H1 (cell line): Measurements from ENCODE around the gene MACROD2. TPM values are rescaled to one million over a fixed set of nuclear protein-coding genes. Genes with fewer than 3 reads are reported as not detected.

ENCODE experiments used
- CTCF ChIA-PET: fragments of 300-600 bp; sonication (Branson Sonifier 250); formaldehyde crosslinking; loops from one replicate; lab custom pipeline; 2021; ENCODE audit not compliant: partially characterized antibody; lab: Charles Lee
- POLR2A ChIA-PET: fragments of 300-600 bp; sonication (Branson Sonifier 250); formaldehyde crosslinking; loops from one replicate; lab custom pipeline; 2021; ENCODE audit warnings: inconsistent platforms; ENCODE audit not compliant: partially characterized antibody; lab: Charles Lee
- DNase-seq, 2 experiments: peaks; one replicate each; pipeline versions ENCODE4 v3.0.0 to v3.0.0-alpha.2; 2010 to 2022; ENCODE audit warnings: low spot score in 2 of 2, low read depth in 1 of 2, mixed read lengths in 1 of 2
- FAIRE-seq: peaks from 2 replicates; lab custom pipeline; 2011; peaks lifted over from hg19 to GRCh38; lab: Jason Lieb, UNC
- H2AFZ ChIP-seq: 2 replicates; pipeline ENCODE4 v1.8.1; 2012; ENCODE audit warnings: low read length, inconsistent platforms
- H2AK5ac ChIP-seq: 2 replicates; pipeline ENCODE4 v1.6.1; 2013; ENCODE audit warnings: low read depth, low read length
- H2BK120ac ChIP-seq: replicated peaks from 2 replicates; pipeline ENCODE3; 2013; ENCODE audit warnings: low read depth, low read length, inconsistent platforms
- H2BK12ac ChIP-seq: 2 replicates; pipeline ENCODE4 v1.6.1; 2013; ENCODE audit warnings: low read depth, low read length
- H2BK15ac ChIP-seq: 2 replicates; pipeline ENCODE4 v1.6.1; 2013; ENCODE audit warnings: low read length
- H2BK20ac ChIP-seq: 2 replicates; pipeline ENCODE4 v1.6.1; 2013; ENCODE audit warnings: low read length
- H2BK5ac ChIP-seq: 2 replicates; pipeline ENCODE4 v1.6.1; 2013; ENCODE audit warnings: low read depth, low read length
- H3K14ac ChIP-seq: 2 replicates; pipeline ENCODE4 v1.6.1; 2013; ENCODE audit warnings: inconsistent platforms; ENCODE audit not compliant: insufficient read length
- H3K18ac ChIP-seq: 2 replicates; pipeline ENCODE4 v1.6.1; 2013; ENCODE audit warnings: low read length; ENCODE audit errors: extremely low read depth
- H3K23ac ChIP-seq: 2 replicates; pipeline ENCODE4 v1.6.1; 2013; ENCODE audit warnings: inconsistent platforms; ENCODE audit not compliant: insufficient read length
- H3K23me2 ChIP-seq: 2 replicates; pipeline ENCODE4 v1.6.1; 2013; ENCODE audit warnings: low read depth, low read length
- H3K27ac ChIP-seq: 2 replicates; pipeline ENCODE4 v1.6.1; 2011; ENCODE audit warnings: low read depth, low read length, inconsistent platforms
- H3K27me3 ChIP-seq, 4 experiments: replicated peaks in 1 of 4; 1 replicate in 1 of 4; 2 replicates in 3 of 4; pipeline versions ENCODE4 v1.6.1 to v1.8.1; 2011 to 2013; ENCODE audit warnings: low read length in 3 of 4, mild to moderate bottlenecking in 3 of 4, inconsistent platforms in 2 of 4, mixed read lengths in 2 of 4, moderate library complexity in 1 of 4; ENCODE audit not compliant: control insufficient read depth in 3 of 4, insufficient read depth in 3 of 4; ENCODE audit errors: extremely low read depth in 1 of 4
- H3K36me3 ChIP-seq, 4 experiments: 2 replicates each; pipeline versions ENCODE4 v1.6.1 to v1.8.1; 2011 to 2013; ENCODE audit warnings: mild to moderate bottlenecking in 4 of 4, low read length in 3 of 4, moderate library complexity in 2 of 4, control low read depth in 1 of 4, inconsistent platforms in 1 of 4; ENCODE audit not compliant: insufficient read depth in 4 of 4, control insufficient read depth in 2 of 4
- H3K4ac ChIP-seq: replicated peaks from 2 replicates; pipeline ENCODE3; 2013; ENCODE audit warnings: low read length, low read depth, mixed read lengths, inconsistent platforms; ENCODE audit not compliant: insufficient read length
- H3K4me1 ChIP-seq, 4 experiments: replicated peaks in 1 of 4; 1 replicate in 1 of 4; 2 replicates in 3 of 4; pipeline versions ENCODE4 v1.6.1 to v1.8.1; 2011 to 2013; ENCODE audit warnings: low read length in 3 of 4, inconsistent platforms in 2 of 4, mixed read lengths in 1 of 4; ENCODE audit not compliant: insufficient read depth in 4 of 4, control insufficient read depth in 3 of 4
- H3K4me2 ChIP-seq, 2 experiments: 2 replicates each; pipeline versions ENCODE4 v1.6.1 to v1.8.1; 2011 to 2013; ENCODE audit warnings: low read depth in 2 of 2, low read length in 2 of 2, control low read depth in 1 of 2, inconsistent platforms in 1 of 2, mild to moderate bottlenecking in 1 of 2; ENCODE audit not compliant: insufficient read depth in 1 of 2
- H3K4me3 ChIP-seq, 4 experiments: fragments of 200-600, 300-600 bp in 1 of 4; sonication (generic), shearing (Covaris generic), sonication (Bioruptor Twin) in 1 of 4; 2 replicates each; pipeline versions ENCODE4 v1.5.1 to v1.8.1; 2011 to 2016; ENCODE audit warnings: low read length in 4 of 4, low read depth in 3 of 4, control low read depth in 2 of 4, inconsistent platforms in 2 of 4, mild to moderate bottlenecking in 2 of 4, mixed read lengths in 1 of 4, moderate library complexity in 1 of 4; ENCODE audit not compliant: insufficient read depth in 2 of 4; ENCODE audit errors: extremely low read depth in 1 of 4
- H3K56ac ChIP-seq: replicated peaks from 2 replicates; pipeline ENCODE3; 2013; ENCODE audit warnings: low read depth, mild to moderate bottlenecking, mixed read lengths, low read length, inconsistent platforms; ENCODE audit not compliant: insufficient read length
- H3K79me1 ChIP-seq: 2 replicates; pipeline ENCODE4 v1.6.1; 2013; ENCODE audit warnings: low read depth, low read length, control low read depth
- H3K79me2 ChIP-seq, 2 experiments: 2 replicates each; pipeline versions ENCODE4 v1.6.1 to v1.8.1; 2012 to 2013; ENCODE audit warnings: low read length in 2 of 2, mild to moderate bottlenecking in 2 of 2, inconsistent platforms in 1 of 2; ENCODE audit not compliant: insufficient read depth in 2 of 2, control insufficient read depth in 1 of 2
- H3K9ac ChIP-seq, 4 experiments: replicated peaks in 1 of 4; 1 replicate in 1 of 4; 2 replicates in 3 of 4; pipeline versions ENCODE4 v1.6.1 to v1.8.1; 2011 to 2013; ENCODE audit warnings: low read depth in 3 of 4, low read length in 3 of 4, control low read depth in 2 of 4, mild to moderate bottlenecking in 2 of 4, moderate library complexity in 2 of 4, inconsistent platforms in 1 of 4; ENCODE audit errors: extremely low read depth in 1 of 4
- H3K9me3 ChIP-seq, 2 experiments: 2 replicates each; pipeline versions ENCODE4 v1.6.1 to v1.8.1; 2012 to 2013; ENCODE audit warnings: mild to moderate bottlenecking in 2 of 2, moderate library complexity in 2 of 2, control low read depth in 1 of 2, inconsistent platforms in 1 of 2, low read depth in 1 of 2, low read length in 1 of 2, mixed read lengths in 1 of 2; ENCODE audit not compliant: insufficient read depth in 2 of 2
- H4K20me1 ChIP-seq, 2 experiments: replicated peaks in 1 of 2; 2 replicates each; pipeline versions ENCODE3 to v1.8.1; 2011 to 2013; ENCODE audit warnings: inconsistent platforms in 2 of 2, low read length in 2 of 2, mild to moderate bottlenecking in 1 of 2; ENCODE audit not compliant: insufficient read depth in 2 of 2, control insufficient read depth in 1 of 2
- H4K5ac ChIP-seq: 2 replicates; pipeline ENCODE4 v1.6.1; 2013; ENCODE audit warnings: low read length, low read depth, mixed read lengths, inconsistent platforms; ENCODE audit not compliant: insufficient read length
- H4K8ac ChIP-seq: 2 replicates; pipeline ENCODE4 v1.8.0; 2013; ENCODE audit warnings: mild to moderate bottlenecking, moderate library complexity, low read length, inconsistent platforms; ENCODE audit not compliant: insufficient read depth; ENCODE audit errors: extremely low read depth
- H4K91ac ChIP-seq: replicated peaks from 2 replicates; pipeline ENCODE3; 2013; ENCODE audit warnings: low read length, mixed read lengths, inconsistent platforms; ENCODE audit not compliant: insufficient read length
- BCL11A ChIP-seq, 2 experiments: IDR thresholded peaks; one replicate each; pipeline ENCODE4 v1.6.1; 2011; ENCODE audit warnings: low read depth in 2 of 2, low read length in 2 of 2, mild to moderate bottlenecking in 2 of 2
- CEBPB ChIP-seq: IDR thresholded peaks from 2 replicates; pipeline ENCODE4 v1.6.1; 2012; ENCODE audit warnings: low read depth, low read length
- CTBP2 ChIP-seq: IDR thresholded peaks from 2 replicates; pipeline ENCODE4 v1.7.0; 2011; ENCODE audit warnings: borderline replicate concordance, mild to moderate bottlenecking, moderate library complexity, mixed read lengths, low read length; ENCODE audit not compliant: insufficient read depth, insufficient read length
- EP300 ChIP-seq, 2 experiments: IDR thresholded peaks; 1 replicate in 1 of 2; 2 replicates in 1 of 2; pipeline ENCODE4 v1.6.1; 2011 to 2012; ENCODE audit warnings: low read depth in 2 of 2, low read length in 2 of 2, mild to moderate bottlenecking in 2 of 2, borderline replicate concordance in 1 of 2, inconsistent platforms in 1 of 2, moderate library complexity in 1 of 2
- GABPA ChIP-seq: IDR thresholded peaks from 2 replicates; pipeline ENCODE4 v1.6.1; 2011; ENCODE audit warnings: mild to moderate bottlenecking, low read length, moderate library complexity, borderline replicate concordance; ENCODE audit not compliant: insufficient read depth
- HDAC2 ChIP-seq, 2 experiments: fragments of 300-600 bp in 1 of 2; sonication (generic) in 1 of 2; IDR thresholded peaks; 2 replicates each; pipeline ENCODE4 v1.6.1; 2011 to 2012; ENCODE audit warnings: low read depth in 2 of 2, low read length in 2 of 2, mild to moderate bottlenecking in 2 of 2, moderate library complexity in 2 of 2, borderline replicate concordance in 1 of 2, inconsistent platforms in 1 of 2
- KDM5A ChIP-seq: fragments of 200-600 bp; IDR thresholded peaks from 2 replicates; pipeline ENCODE4 v1.7.1; 2012; ENCODE audit warnings: mild to moderate bottlenecking, low read length, inconsistent platforms, mixed read lengths
- PHF8 ChIP-seq: fragments of 200-600 bp; sonication (generic); conservative IDR thresholded peaks from 2 replicates; pipeline ENCODE4 v1.7.1; 2012; ENCODE audit warnings: low read depth, mild to moderate bottlenecking, inconsistent platforms, low read length, moderate library complexity
- SIX5 ChIP-seq: IDR thresholded peaks from 2 replicates; pipeline ENCODE4 v1.6.1; 2011; ENCODE audit warnings: mild to moderate bottlenecking, low read depth, low read length
- SP4 ChIP-seq: IDR thresholded peaks from 2 replicates; pipeline ENCODE4 v1.6.1; 2012; ENCODE audit warnings: low read length, inconsistent platforms
- SRF ChIP-seq: IDR thresholded peaks from 2 replicates; pipeline ENCODE4 v1.6.1; 2011; ENCODE audit warnings: mild to moderate bottlenecking, low read depth, low read length, moderate library complexity
- TBP ChIP-seq: IDR thresholded peaks from 2 replicates; pipeline ENCODE4 v1.6.1; 2011; ENCODE audit warnings: low read depth, low read length, improper control_type of control experiment
- WGBS, 2 experiments: shearing (Covaris generic) in 1 of 2; methylation state at CpG; one replicate each; pipeline versions ENCODE4 v1.1.6 to v1.1.7; 2013 to 2015; ENCODE audit warnings: low lambda C conversion rate in 2 of 2, mixed read lengths in 2 of 2, inconsistent platforms in 1 of 2, low coverage in 1 of 2, missing lambda C conversion rate in 1 of 2; ENCODE audit not compliant: insufficient replicate concordance in 2 of 2, insufficient coverage in 1 of 2, insufficient read length in 1 of 2; ENCODE audit errors: extremely low coverage in 1 of 2, missing lambda C conversion rate in 1 of 2; 5-methylcytosine and 5-hydroxymethylcytosine counted together
- polyA plus RNA-seq, 7 experiments: library from polyadenylated mRNA; depleted of rRNA in 3 of 7; stranded (reverse) in 5 of 7; unstranded in 2 of 7; fragments of >200 nt in 5 of 7; fragments of 200-250 nt in 2 of 7; gene quantifications; 1 replicate in 5 of 7; 2 replicates in 1 of 7; 4 replicates in 1 of 7; pipeline versions ENCODE4 v1.2.1 to v1.2.3, GENCODE V29; 2011 to 2013; ENCODE audit warnings: missing spikeins in 2 of 7, mixed read lengths in 2 of 7
- total RNA-seq: library from RNA; stranded (reverse); fragmentation: NEBNext Ultra II Directional; extraction: Animal tissue kit (Norgen Biotek cat#: 25700); gene quantifications from 2 replicates; pipeline ENCODE4 v1.2.1, GENCODE V29; 2021
- TF ChIP-seq, protein P1 (sequence below): IDR thresholded peaks from 2 replicates; pipeline ENCODE4 v1.6.1; 2011; ENCODE audit warnings: low read depth, mild to moderate bottlenecking, low read length; ENCODE audit not compliant: insufficient read depth

Gene MACROD2
- total and polyA plus RNA-seq, 2 of the 8 experiments (the other 6 are each of a cell fraction or from before 2014, with no cell fraction given) = 0.70 to 3.9 TPM

DNA sequence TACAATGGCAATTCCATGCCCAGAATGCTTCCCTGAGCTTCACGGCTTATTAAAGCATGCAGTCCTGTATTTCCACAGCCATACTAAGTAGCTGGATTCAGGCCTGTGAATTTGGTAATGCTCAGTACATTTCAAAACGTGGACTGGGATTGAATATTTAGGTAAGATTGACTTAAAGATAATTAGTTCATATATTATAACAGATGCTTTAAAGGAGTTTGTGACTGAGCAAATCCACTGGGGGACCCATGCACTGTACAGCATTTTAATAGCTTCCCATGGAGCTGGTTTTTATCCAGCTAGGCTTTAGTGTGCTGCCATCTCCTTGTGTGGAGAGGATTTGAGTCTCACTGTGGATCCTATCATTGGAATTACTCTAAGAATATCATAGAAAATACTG is 763.0 kb downstream of the MACROD2 start:
- H3K27me3 ChIP-seq = no peaks in the 10 kb centered on the region
- H3K9me3 ChIP-seq = no peaks in the 10 kb centered on the region
- ChIA-PET POLR2A (no interaction called here), CTCF (interaction anchor here (0.6 to 2.0 kb wide), 5 partner anchors 9 to 502 kb away, joined by 3 to 6 read pairs (median 3); partner anchors contain the start of gene FLRT3)
- FAIRE-seq (no peak), DNase-seq (no peak)
- no peak overlapping the region for H4K5ac ChIP-seq
- no peak overlapping the region for H3K18ac ChIP-seq
- no peak overlapping the region for H3K14ac ChIP-seq
- WGBS, 2 experiments = 80% methylated on average over 2 of the region's 2 CpGs; no CpG with 5 or more reads in 1 of the 2 experiments
- no peak overlapping the region for H3K4ac ChIP-seq
- no peak overlapping the region for H2BK15ac ChIP-seq
- H2BK20ac ChIP-seq = no peak overlapping the region
- H3K27ac ChIP-seq = no peak overlapping the region
- no peak overlapping the region for H3K9ac ChIP-seq
- no peaks in the 10 kb centered on the region for H4K20me1 ChIP-seq
- H3K79me2 ChIP-seq = no peaks in the 10 kb centered on the region
- no peak overlapping the region for H2AK5ac ChIP-seq
- H3K36me3 ChIP-seq = no peaks in the 10 kb centered on the region
- H3K79me1 ChIP-seq = no peaks in the 10 kb centered on the region
- no peak overlapping the region for H3K4me3 ChIP-seq
- H2BK12ac ChIP-seq = no peak overlapping the region
- no peak overlapping the region for H2AFZ ChIP-seq
- H3K4me1 ChIP-seq = no peaks in the 10 kb centered on the region; a peak in 1 of 7 replicates
- peak overlapping the region; percentile 47 for H2BK120ac ChIP-seq
- H3K56ac ChIP-seq = no peak overlapping the region
- no peak overlapping the region for H2BK5ac ChIP-seq
- H3K4me2 ChIP-seq = no peak overlapping the region
- no peak overlapping the region for H3K23ac ChIP-seq
- 0 out of 2 replicates have a peak, but pooled peaks cover 1% of the 10 kb centered on the region for H3K23me2 ChIP-seq
- H4K8ac ChIP-seq = no peak overlapping the region
- H4K91ac ChIP-seq = no peak overlapping the region
- no peak for TF ChIP-seq PHF8
- no peak for TF ChIP-seq BCL11A (IDR thresholded peaks at IDR 0.05; ENCODE audit: low read depth in 2 of 2, low read length in 2 of 2)
- no peak for TF ChIP-seq GABPA
- TF ChIP-seq, protein P1, sequence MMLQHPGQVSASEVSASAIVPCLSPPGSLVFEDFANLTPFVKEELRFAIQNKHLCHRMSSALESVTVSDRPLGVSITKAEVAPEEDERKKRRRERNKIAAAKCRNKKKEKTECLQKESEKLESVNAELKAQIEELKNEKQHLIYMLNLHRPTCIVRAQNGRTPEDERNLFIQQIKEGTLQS = no peak
- no peak for TF ChIP-seq EP300 (IDR thresholded peaks at IDR 0.05; ENCODE audit: borderline replicate concordance in 1 of 2, low read depth in 2 of 2, low read length in 2 of 2)
- TF ChIP-seq HDAC2 (IDR thresholded peaks at IDR 0.05; ENCODE audit: borderline replicate concordance in 1 of 2, low read depth in 2 of 2, low read length in 2 of 2) = no peak
- TF ChIP-seq CEBPB = no peak
- no peak for TF ChIP-seq SIX5
- TF ChIP-seq CTBP2 = no peak
- TF ChIP-seq SP4 = no peak
- no peak for TF ChIP-seq TBP
- no peak for TF ChIP-seq KDM5A
- TF ChIP-seq SRF = no peak
